H9 (cell line): ENCODE results near the gene NKD1. TPM values are rescaled to one million over a fixed set of nuclear protein-coding genes. Genes with fewer than 3 reads are reported as not detected.

ENCODE experiments used
- DNase-seq: peaks from one replicate; pipeline ENCODE4 v3.0.0-alpha.2; 2017
- H2AFZ ChIP-seq: one replicate; pipeline ENCODE4 v1.6.1; 2013; ENCODE audit warnings: mild to moderate bottlenecking, low read length, control low read depth, moderate library complexity
- H2AK5ac ChIP-seq: 2 replicates; pipeline ENCODE4 v1.6.1; 2013; ENCODE audit warnings: low read length, control low read depth, mixed read lengths; ENCODE audit not compliant: insufficient read length
- H2BK120ac ChIP-seq: one replicate; pipeline ENCODE4 v1.6.1; 2013; ENCODE audit warnings: low read depth, mild to moderate bottlenecking, low read length, control low read depth, inconsistent platforms; ENCODE audit not compliant: poor library complexity, severe bottlenecking
- H2BK12ac ChIP-seq: 2 replicates; pipeline ENCODE4 v1.6.1; 2013; ENCODE audit warnings: low read length, control low read depth, mixed read lengths, low read depth; ENCODE audit not compliant: insufficient read length
- H2BK15ac ChIP-seq: 2 replicates; pipeline ENCODE4 v1.6.1; 2013; ENCODE audit warnings: low read depth, low read length, control low read depth
- H2BK20ac ChIP-seq: one replicate; pipeline ENCODE4 v1.6.1; 2013; ENCODE audit warnings: low read depth, mild to moderate bottlenecking, low read length, control low read depth, inconsistent platforms; ENCODE audit not compliant: poor library complexity, severe bottlenecking
- H2BK5ac ChIP-seq: 2 replicates; pipeline ENCODE4 v1.6.1; 2013; ENCODE audit warnings: low read length, control low read depth, mixed read lengths; ENCODE audit not compliant: insufficient read length
- H3K14ac ChIP-seq: 2 replicates; pipeline ENCODE4 v1.6.1; 2013; ENCODE audit warnings: low read length, control low read depth; ENCODE audit not compliant: insufficient read depth
- H3K18ac ChIP-seq: 2 replicates; pipeline ENCODE4 v1.6.1; 2013; ENCODE audit warnings: low read depth, mild to moderate bottlenecking, mixed read lengths, low read length, control low read depth; ENCODE audit not compliant: insufficient read length
- H3K23ac ChIP-seq: 2 replicates; pipeline ENCODE4 v1.6.1; 2013; ENCODE audit warnings: low read length, control low read depth, mixed read lengths, low read depth; ENCODE audit not compliant: insufficient read length
- H3K23me2 ChIP-seq: 2 replicates; pipeline ENCODE4 v1.6.1; 2013; ENCODE audit warnings: low read depth, mild to moderate bottlenecking, mixed read lengths, low read length, control low read depth; ENCODE audit not compliant: insufficient read length, poor library complexity, severe bottlenecking
- H3K27ac ChIP-seq: 2 replicates; pipeline ENCODE4 v1.5.1; 2013; ENCODE audit warnings: low read length, control low read depth, mixed read lengths, low read depth; ENCODE audit not compliant: insufficient read length
- H3K27me3 ChIP-seq: 2 replicates; pipeline ENCODE4 v1.6.1; 2013; ENCODE audit warnings: low read length, control low read depth, inconsistent platforms; ENCODE audit not compliant: insufficient read depth
- H3K4ac ChIP-seq: 2 replicates; pipeline ENCODE4 v1.6.1; 2013; ENCODE audit warnings: low read depth, mild to moderate bottlenecking, control low read depth, inconsistent platforms, low read length, moderate library complexity
- H3K4me1 ChIP-seq: 2 replicates; pipeline ENCODE4 v1.6.1; 2013; ENCODE audit warnings: low read length, control low read depth, inconsistent platforms; ENCODE audit not compliant: insufficient read depth
- H3K4me2 ChIP-seq: 2 replicates; pipeline ENCODE4 v1.6.1; 2013; ENCODE audit warnings: low read length, control low read depth, mixed read lengths; ENCODE audit not compliant: insufficient read length, insufficient read depth
- H3K56ac ChIP-seq: 2 replicates; pipeline ENCODE4 v1.6.1; 2013; ENCODE audit warnings: low read depth, mild to moderate bottlenecking, mixed read lengths, low read length, control low read depth; ENCODE audit not compliant: insufficient read length
- H3K79me1 ChIP-seq: 2 replicates; pipeline ENCODE4 v1.6.1; 2013; ENCODE audit warnings: low read depth, mild to moderate bottlenecking, moderate library complexity, low read length, control low read depth, inconsistent platforms; ENCODE audit not compliant: insufficient read depth, poor library complexity, severe bottlenecking
- H3K79me2 ChIP-seq: 2 replicates; pipeline ENCODE4 v1.6.1; 2013; ENCODE audit warnings: low read length, control low read depth, inconsistent platforms; ENCODE audit not compliant: insufficient read depth
- H3K9ac ChIP-seq: 2 replicates; pipeline ENCODE4 v1.6.1; 2013; ENCODE audit warnings: low read length, control low read depth, mixed read lengths; ENCODE audit not compliant: insufficient read length; ENCODE audit errors: extremely low read depth
- H3K9me3 ChIP-seq: one replicate; pipeline ENCODE4 v1.6.1; 2013; ENCODE audit warnings: low read depth, low read length, inconsistent platforms; ENCODE audit not compliant: control insufficient read depth
- H3T11ph ChIP-seq: one replicate; pipeline ENCODE4 v1.6.1; 2013; ENCODE audit warnings: mild to moderate bottlenecking, low read length, control low read depth, inconsistent platforms
- H4K20me1 ChIP-seq: one replicate; pipeline ENCODE4 v1.6.1; 2013; ENCODE audit not compliant: control insufficient read depth, insufficient read length, insufficient read depth
- H4K5ac ChIP-seq: 2 replicates; pipeline ENCODE4 v1.6.1; 2013; ENCODE audit warnings: low read depth, mild to moderate bottlenecking, mixed read lengths, low read length, control low read depth; ENCODE audit not compliant: insufficient read length
- H4K8ac ChIP-seq: replicated peaks from 2 replicates; pipeline ENCODE4 v1.6.1; 2013; ENCODE audit warnings: low read length, control low read depth, mixed read lengths, low read depth; ENCODE audit not compliant: insufficient read length
- H4K91ac ChIP-seq: 2 replicates; pipeline ENCODE4 v1.6.1; 2013; ENCODE audit warnings: low read depth, mild to moderate bottlenecking, moderate library complexity, mixed read lengths, low read length, control low read depth; ENCODE audit not compliant: insufficient read length
- H3K27ac Mint-ChIP-seq, 3 experiments: 2 replicates in 2 of 3; 3 replicates in 1 of 3; pipeline ENCODE4 v1.8.0; 2020 to 2021; ENCODE audit warnings: mixed read lengths in 3 of 3, mild to moderate bottlenecking in 1 of 3, moderate library complexity in 1 of 3
- H3K27me3 Mint-ChIP-seq: 2 replicates; pipeline ENCODE4 v1.8.0; 2021; ENCODE audit warnings: low read depth, mild to moderate bottlenecking, moderate library complexity, mixed read lengths
- H3K36me3 Mint-ChIP-seq, 3 experiments: 2 replicates in 2 of 3; 3 replicates in 1 of 3; pipeline ENCODE4 v1.8.0; 2020 to 2021; ENCODE audit warnings: low read depth in 3 of 3, mixed read lengths in 3 of 3; ENCODE audit not compliant: insufficient read depth in 1 of 3
- H3K4me1 Mint-ChIP-seq, 2 experiments: 2 replicates each; pipeline ENCODE4 v1.8.0; 2020; ENCODE audit warnings: mixed read lengths in 2 of 2
- H3K4me3 Mint-ChIP-seq, 2 experiments: 2 replicates in 1 of 2; 3 replicates in 1 of 2; pipeline ENCODE4 v1.8.0; 2020 to 2021; ENCODE audit warnings: mild to moderate bottlenecking in 2 of 2, mixed read lengths in 2 of 2, moderate library complexity in 1 of 2
- H3K9me3 Mint-ChIP-seq, 2 experiments: 2 replicates in 1 of 2; 3 replicates in 1 of 2; pipeline ENCODE4 v1.8.0; 2020; ENCODE audit warnings: mild to moderate bottlenecking in 2 of 2, mixed read lengths in 2 of 2, moderate library complexity in 1 of 2
- WGBS: extraction: QIAGEN DNeasy Blood & Tissue Kit; methylation state at CpG from one replicate; pipeline ENCODE4 v1.1.7; 2013; ENCODE audit warnings: missing lambda C conversion rate, low lambda C conversion rate, mixed read lengths; ENCODE audit not compliant: insufficient read length; ENCODE audit errors: extremely low coverage; 5-methylcytosine and 5-hydroxymethylcytosine counted together
- total RNA-seq: library from RNA; stranded (reverse); gene quantifications from 2 replicates; pipeline ENCODE4 v1.2.1, GENCODE V29; 2021
- TF ChIP-seq, protein P1 (sequence below): fragments of 200-600 bp; sonication (generic); conservative IDR thresholded peaks from 3 replicates; pipeline ENCODE4 v1.8.0; 2021; ENCODE audit warnings: antibody characterized with exemption, mild to moderate bottlenecking

NKD1 gene
- total RNA-seq, 1 experiment from 2014 or later, result 1.9 TPM

DNA sequence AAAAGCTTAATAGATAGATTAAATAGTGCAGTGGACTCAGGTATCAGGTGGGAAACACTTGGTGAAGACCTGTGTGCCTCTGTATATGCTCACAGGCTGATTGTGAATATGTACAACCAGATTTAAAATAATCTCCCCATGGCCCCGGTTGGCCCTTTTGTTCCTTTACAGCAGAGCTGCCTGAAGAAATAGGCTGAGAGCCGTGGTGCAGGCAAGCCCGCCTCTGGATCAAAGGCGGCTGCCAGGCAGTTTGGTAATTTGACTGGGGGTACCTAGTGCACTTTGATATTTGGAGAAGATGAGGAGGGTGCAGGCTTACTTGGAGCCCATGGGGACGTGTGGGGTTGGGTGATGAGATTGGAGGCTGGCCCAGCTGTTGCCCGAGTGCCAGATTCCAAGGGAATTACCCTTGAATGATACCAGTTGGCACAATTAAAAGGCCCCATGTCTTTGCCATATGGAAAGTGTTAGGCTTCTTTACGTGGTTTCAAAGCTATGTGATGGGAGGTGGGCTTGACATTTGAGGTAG, 5.0 kb downstream of the NKD1 start:
- H3K4me1 ChIP-seq, result no peaks in the 10 kb centered on the region
- H3K79me2 ChIP-seq, result no peaks in the 10 kb centered on the region
- H2AFZ ChIP-seq, result no peak overlapping the region
- no peak overlapping the region for H3T11ph ChIP-seq
- no peak overlapping the region for H2AK5ac ChIP-seq
- no peaks in the 10 kb centered on the region for H3K9me3 ChIP-seq
- no peak overlapping the region for H3K56ac ChIP-seq
- H3K14ac ChIP-seq, result no peak overlapping the region
- no peak overlapping the region for H3K23ac ChIP-seq
- H4K91ac ChIP-seq, result no peak overlapping the region
- no peak overlapping the region for H3K4ac ChIP-seq
- no peak overlapping the region for H2BK15ac ChIP-seq
- Mint-ChIP-seq H3K27me3 (peaks cover 42% of the 10 kb centered on the region), H3K36me3 (peaks cover 6 to 20% (median 12%) of the 10 kb centered on the region in 3 experiments), H3K4me1 (peaks cover 4 to 9% of the 10 kb centered on the region in 2 experiments; a peak in 3 of 4 replicates), H3K4me3 (no peak overlapping the region), H3K27ac (no peak overlapping the region; a peak in 1 of 7 replicates), H3K9me3 (peaks cover 6 to 7% of the 10 kb centered on the region in 2 experiments; a peak in 4 of 5 replicates)
- no peak overlapping the region for H3K18ac ChIP-seq
- no peak overlapping the region for H3K9ac ChIP-seq
- TF ChIP-seq, protein P1, sequence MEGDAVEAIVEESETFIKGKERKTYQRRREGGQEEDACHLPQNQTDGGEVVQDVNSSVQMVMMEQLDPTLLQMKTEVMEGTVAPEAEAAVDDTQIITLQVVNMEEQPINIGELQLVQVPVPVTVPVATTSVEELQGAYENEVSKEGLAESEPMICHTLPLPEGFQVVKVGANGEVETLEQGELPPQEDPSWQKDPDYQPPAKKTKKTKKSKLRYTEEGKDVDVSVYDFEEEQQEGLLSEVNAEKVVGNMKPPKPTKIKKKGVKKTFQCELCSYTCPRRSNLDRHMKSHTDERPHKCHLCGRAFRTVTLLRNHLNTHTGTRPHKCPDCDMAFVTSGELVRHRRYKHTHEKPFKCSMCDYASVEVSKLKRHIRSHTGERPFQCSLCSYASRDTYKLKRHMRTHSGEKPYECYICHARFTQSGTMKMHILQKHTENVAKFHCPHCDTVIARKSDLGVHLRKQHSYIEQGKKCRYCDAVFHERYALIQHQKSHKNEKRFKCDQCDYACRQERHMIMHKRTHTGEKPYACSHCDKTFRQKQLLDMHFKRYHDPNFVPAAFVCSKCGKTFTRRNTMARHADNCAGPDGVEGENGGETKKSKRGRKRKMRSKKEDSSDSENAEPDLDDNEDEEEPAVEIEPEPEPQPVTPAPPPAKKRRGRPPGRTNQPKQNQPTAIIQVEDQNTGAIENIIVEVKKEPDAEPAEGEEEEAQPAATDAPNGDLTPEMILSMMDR, result no peak
- no peak overlapping the region for H2BK120ac ChIP-seq
- no peak overlapping the region for H2BK20ac ChIP-seq
- H4K8ac ChIP-seq, result no peak overlapping the region
- no peak overlapping the region for H3K4me2 ChIP-seq
- no peak for DNase-seq
- H4K20me1 ChIP-seq, result no peaks in the 10 kb centered on the region
- no peak overlapping the region for H4K5ac ChIP-seq
- no peaks in the 10 kb centered on the region for H3K79me1 ChIP-seq
- no peak overlapping the region for H2BK5ac ChIP-seq
- H2BK12ac ChIP-seq, result no peak overlapping the region
- H3K27me3 ChIP-seq, result peaks cover 13% of the 10 kb centered on the region
- no peak overlapping the region for H3K27ac ChIP-seq
- no CpG with 5 or more reads among the region's 7 CpGs for WGBS
- peaks cover 8% of the 10 kb centered on the region for H3K23me2 ChIP-seq
